C4-2B (cell line): ENCODE results near the gene RPRD2.

Experiments used
- ZFX ChIP-seq: fragments of 450-650 bp; IDR thresholded peaks from 2 replicates; pipeline ENCODE4 v1.6.1; 2017
- TF ChIP-seq, protein P1 (sequence below): fragments of 450-650 bp; conservative IDR thresholded peaks from 2 replicates; pipeline ENCODE4 v1.5.1; 2017; ENCODE audit warnings: mild to moderate bottlenecking

DNA sequence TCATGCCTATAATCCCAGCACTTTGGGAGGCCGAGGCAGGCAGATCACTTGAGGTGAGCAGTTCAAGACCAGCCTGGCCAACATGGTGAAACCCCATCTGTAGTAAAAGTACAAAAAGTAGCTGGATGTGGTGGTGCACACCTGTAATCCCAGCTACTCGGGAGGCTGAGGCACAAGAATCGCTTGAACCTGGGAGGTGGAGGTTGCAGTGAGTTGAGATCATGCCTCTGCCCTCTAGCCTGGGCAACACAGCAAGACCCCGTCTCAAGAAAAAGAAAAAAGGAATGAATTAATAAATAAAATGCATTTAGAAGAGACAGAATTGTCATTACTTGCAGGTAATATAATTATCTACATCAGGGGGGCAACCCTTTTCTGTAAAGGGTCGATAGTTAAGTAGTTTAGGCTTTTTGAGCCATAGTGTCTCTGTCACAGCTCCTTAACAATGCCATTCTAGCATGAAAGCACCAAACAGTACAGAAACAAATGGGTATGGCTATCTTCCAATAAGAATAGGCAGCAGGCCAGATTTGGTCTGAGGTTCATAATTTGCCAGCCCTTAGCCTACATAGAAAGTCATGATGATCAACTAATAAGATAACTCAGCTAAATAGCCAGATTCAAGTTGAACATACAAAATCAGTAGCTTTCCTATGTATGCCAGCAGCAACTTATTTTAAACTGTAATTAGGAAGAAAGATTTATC, 56.8 kb downstream of the RPRD2 start:
- TF ChIP-seq, protein P1, sequence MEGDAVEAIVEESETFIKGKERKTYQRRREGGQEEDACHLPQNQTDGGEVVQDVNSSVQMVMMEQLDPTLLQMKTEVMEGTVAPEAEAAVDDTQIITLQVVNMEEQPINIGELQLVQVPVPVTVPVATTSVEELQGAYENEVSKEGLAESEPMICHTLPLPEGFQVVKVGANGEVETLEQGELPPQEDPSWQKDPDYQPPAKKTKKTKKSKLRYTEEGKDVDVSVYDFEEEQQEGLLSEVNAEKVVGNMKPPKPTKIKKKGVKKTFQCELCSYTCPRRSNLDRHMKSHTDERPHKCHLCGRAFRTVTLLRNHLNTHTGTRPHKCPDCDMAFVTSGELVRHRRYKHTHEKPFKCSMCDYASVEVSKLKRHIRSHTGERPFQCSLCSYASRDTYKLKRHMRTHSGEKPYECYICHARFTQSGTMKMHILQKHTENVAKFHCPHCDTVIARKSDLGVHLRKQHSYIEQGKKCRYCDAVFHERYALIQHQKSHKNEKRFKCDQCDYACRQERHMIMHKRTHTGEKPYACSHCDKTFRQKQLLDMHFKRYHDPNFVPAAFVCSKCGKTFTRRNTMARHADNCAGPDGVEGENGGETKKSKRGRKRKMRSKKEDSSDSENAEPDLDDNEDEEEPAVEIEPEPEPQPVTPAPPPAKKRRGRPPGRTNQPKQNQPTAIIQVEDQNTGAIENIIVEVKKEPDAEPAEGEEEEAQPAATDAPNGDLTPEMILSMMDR = no peak
- no peak for TF ChIP-seq ZFX
